ENCODE results near the gene PCBP3. TPM values are rescaled to one million over a fixed set of nuclear protein-coding genes. Genes with fewer than 3 reads are reported as not detected.

The PCBP3 gene
- total and polyA plus RNA-seq, 2 donors (not counting 3 experiments of a cell fraction or from before 2014, with no cell fraction given) = 0.06 to 1.1 TPM

DNA sequence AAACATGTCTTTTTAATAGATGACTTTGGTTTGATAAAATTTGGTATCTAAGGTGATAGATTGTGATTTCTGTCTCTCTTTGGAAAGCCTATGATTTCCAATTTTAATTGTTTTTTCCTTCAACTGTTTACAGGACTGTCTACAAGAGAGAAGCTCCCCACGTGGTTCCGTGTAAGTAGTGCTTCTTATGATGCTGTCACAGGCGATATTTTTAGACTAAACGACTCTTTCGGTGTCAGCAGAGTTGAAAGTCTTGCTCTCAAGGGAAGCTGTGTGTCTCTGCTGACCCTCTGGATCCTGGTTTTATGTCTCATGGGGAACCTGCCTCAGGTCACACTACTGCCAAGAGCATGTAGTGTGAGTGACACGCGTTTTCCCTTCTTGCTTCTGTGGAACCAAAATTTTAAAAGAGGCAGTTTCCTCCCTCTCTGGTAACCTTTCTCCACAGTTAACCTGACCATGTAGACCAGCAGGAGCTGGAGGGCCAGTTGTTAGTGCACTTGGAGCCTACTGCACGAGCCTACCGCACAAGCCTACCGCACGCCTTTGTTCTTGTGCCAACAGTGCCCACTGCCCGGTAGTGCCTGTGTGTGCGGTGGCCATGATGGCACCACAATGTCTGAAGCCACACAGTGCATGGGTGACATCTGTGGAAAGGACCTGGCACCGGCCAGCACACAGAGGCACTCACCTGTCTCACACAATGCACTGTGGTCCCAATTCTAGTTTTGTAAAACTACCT is 91.9 kb downstream of the PCBP3 start:
- no peak overlapping the region for H3K4me3 ChIP-seq (replicated peaks in 1 of 3; ENCODE audit: insufficient read depth in 1 of 3, low read depth in 1 of 3, low read length in 3 of 3)
- H2AFZ ChIP-seq (ENCODE audit: low read depth, low read length) = no peak overlapping the region
- no peak overlapping the region for H3K9ac ChIP-seq (replicated peaks; ENCODE audit: extremely low read depth, insufficient read depth, low read length)
- no TSS peak for BruUV-seq (replicated peaks)
- H4K20me1 ChIP-seq (replicated peaks; ENCODE audit: control insufficient read depth, extremely low read depth, insufficient read depth, low read length) = no peaks in the 10 kb centered on the region
- FAIRE-seq (no peak), DNase-seq (ENCODE audit: low read depth, low spot score) (no peak)
- dilution Hi-C loops (cut with MboI; ENCODE audit: extremely low pct_ligation_motif_present, low sequenced_read_pairs) (no loop called here), intact Hi-C loops (cut with micrococcal nuclease) (no loop called here)
- H3K4me2 ChIP-seq (ENCODE audit: insufficient read depth, low read length) = no peak overlapping the region
- ChIA-PET CTCF (interaction anchor here (1.4 kb wide), 1 partner anchor 8 kb away, joined by 3 read pairs; no protein-coding TSS in a partner anchor), POLR2A (no interaction called here)
- no peaks in the 10 kb centered on the region for H3K4me1 ChIP-seq (ENCODE audit: control insufficient read depth, extremely low read depth, insufficient read depth, low read length)
- H3K27ac ChIP-seq (ENCODE audit: insufficient read depth, low read depth, low read length) = no peak overlapping the region
- TF ChIP-seq, protein P1, sequence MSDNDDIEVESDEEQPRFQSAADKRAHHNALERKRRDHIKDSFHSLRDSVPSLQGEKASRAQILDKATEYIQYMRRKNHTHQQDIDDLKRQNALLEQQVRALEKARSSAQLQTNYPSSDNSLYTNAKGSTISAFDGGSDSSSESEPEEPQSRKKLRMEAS (IDR thresholded peaks at IDR 0.05; ENCODE audit: insufficient read depth, insufficient read length) = no peak
- TF ChIP-seq MYC (IDR thresholded peaks at IDR 0.05; ENCODE audit: low read depth, low read length) = no peak
- TF ChIP-seq POLR2A (IDR thresholded peaks at IDR 0.05; ENCODE audit: low read depth, low read length) = no peak
- no peak for TF ChIP-seq POLR2AphosphoS5 (IDR thresholded peaks at IDR 0.05; ENCODE audit: insufficient read depth, low read depth, low read length)
- TF ChIP-seq EZH2 (IDR thresholded peaks at IDR 0.05; ENCODE audit: borderline replicate concordance, low read depth, low read length, severe bottlenecking) = no peak
- TF ChIP-seq FOS (IDR thresholded peaks at IDR 0.05; ENCODE audit: borderline replicate concordance, insufficient read depth, low read length) = no peak
- TF ChIP-seq CTCF (IDR thresholded peaks at IDR 0.05; ENCODE audit: extremely low read depth in 1 of 2, insufficient read depth in 1 of 2, low read depth in 1 of 2, low read length in 2 of 2) = no peak
- TF ChIP-seq GATA2 (IDR thresholded peaks at IDR 0.05; ENCODE audit: insufficient read depth, insufficient read length, low read depth, low read length) = no peak
- TF ChIP-seq JUN (IDR thresholded peaks at IDR 0.05; ENCODE audit: borderline replicate concordance, insufficient read depth, insufficient read length, low read depth) = no peak
- no peaks in the 10 kb centered on the region for H3K36me3 ChIP-seq (ENCODE audit: control insufficient read depth in 2 of 2, extremely low read depth in 1 of 2, insufficient read depth in 2 of 2, low read length in 2 of 2)
- H3K9me1 ChIP-seq (replicated peaks; ENCODE audit: control insufficient read depth, extremely low read depth, insufficient read depth, low read length) = no peaks in the 10 kb centered on the region
- peaks cover 2 to 6% of the 10 kb centered on the region in 2 experiments for H3K27me3 ChIP-seq (ENCODE audit: control insufficient read depth in 2 of 2, insufficient read depth in 2 of 2, low read length in 2 of 2)
- H3K79me2 ChIP-seq (ENCODE audit: control insufficient read depth, insufficient read depth, low read length) = no peaks in the 10 kb centered on the region
- H3K9me3 ChIP-seq (replicated peaks; ENCODE audit: control insufficient read depth, insufficient read depth, low read length) = no peaks in the 10 kb centered on the region

All from endothelial cell of umbilical vein (primary cell).